Stimulated activated memory B cell treated with anti-CD40 and anti-IgM and Interleukin-4, amounts not matched to agents 10 μg/mL and 1 μg/mL and 100 μg/mL, for 72 hours (primary cell): ENCODE results near the gene OTOG.

Experiments used
- ATAC-seq: fragments of 150-1000 bp; cut with Tn5 transposase; 2 replicates; pipeline ENCODE4 v1.10.0; 2021
- H3K27ac Mint-ChIP-seq: one replicate; pipeline ENCODE4 v1.8.0; 2022; ENCODE audit warnings: mild to moderate bottlenecking, mixed read lengths
- H3K27me3 Mint-ChIP-seq: one replicate; pipeline ENCODE4 v1.8.0; 2022; ENCODE audit warnings: mixed read lengths
- H3K36me3 Mint-ChIP-seq: one replicate; pipeline ENCODE4 v1.8.0; 2022; ENCODE audit warnings: mixed read lengths
- H3K4me1 Mint-ChIP-seq: one replicate; pipeline ENCODE4 v1.8.0; 2022; ENCODE audit warnings: mixed read lengths
- H3K4me3 Mint-ChIP-seq: one replicate; pipeline ENCODE4 v1.8.0; 2022; ENCODE audit warnings: mild to moderate bottlenecking, moderate library complexity, mixed read lengths
- H3K9me3 Mint-ChIP-seq: one replicate; pipeline ENCODE4 v1.8.0; 2022; ENCODE audit warnings: mixed read lengths

OTOG gene

GRCh38 chr11:17595526-17596309 is 48.7 kb downstream of the OTOG start:
- H3K27ac Mint-ChIP-seq: no peak overlapping the region
- H3K9me3 Mint-ChIP-seq: no peaks in the 10 kb centered on the region
- no peak for ATAC-seq
- no peak overlapping the region for H3K4me3 Mint-ChIP-seq
- H3K27me3 Mint-ChIP-seq: peaks cover 20% of the 10 kb centered on the region
- no peaks in the 10 kb centered on the region for H3K36me3 Mint-ChIP-seq
- peaks cover 6% of the 10 kb centered on the region for H3K4me1 Mint-ChIP-seq

DNA sequence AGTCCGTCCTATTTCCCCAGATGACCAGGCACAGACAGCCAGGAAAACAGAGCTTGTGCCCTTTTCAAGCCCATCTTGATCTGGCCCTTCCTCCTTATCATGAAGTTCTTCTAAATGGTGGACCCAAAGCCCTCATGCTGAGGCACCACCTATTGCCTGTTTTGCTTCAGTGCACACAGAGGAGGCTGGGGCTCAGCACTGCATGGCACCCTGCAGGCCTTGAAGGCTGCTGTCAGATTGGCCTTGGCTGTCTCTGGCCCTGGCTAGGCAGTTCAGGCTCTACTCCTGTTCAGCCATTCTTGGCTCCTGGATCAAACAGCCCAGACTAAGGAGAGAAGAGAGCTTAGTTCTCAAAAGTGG is 49.2 kb downstream of the OTOG start:
- no peak overlapping the region for H3K27ac Mint-ChIP-seq
- H3K36me3 Mint-ChIP-seq: no peaks in the 10 kb centered on the region
- peaks cover 11% of the 10 kb centered on the region for H3K4me1 Mint-ChIP-seq
- no peak for ATAC-seq
- H3K27me3 Mint-ChIP-seq: peaks cover 20% of the 10 kb centered on the region
- no peak overlapping the region for H3K4me3 Mint-ChIP-seq
- no peaks in the 10 kb centered on the region for H3K9me3 Mint-ChIP-seq

DNA sequence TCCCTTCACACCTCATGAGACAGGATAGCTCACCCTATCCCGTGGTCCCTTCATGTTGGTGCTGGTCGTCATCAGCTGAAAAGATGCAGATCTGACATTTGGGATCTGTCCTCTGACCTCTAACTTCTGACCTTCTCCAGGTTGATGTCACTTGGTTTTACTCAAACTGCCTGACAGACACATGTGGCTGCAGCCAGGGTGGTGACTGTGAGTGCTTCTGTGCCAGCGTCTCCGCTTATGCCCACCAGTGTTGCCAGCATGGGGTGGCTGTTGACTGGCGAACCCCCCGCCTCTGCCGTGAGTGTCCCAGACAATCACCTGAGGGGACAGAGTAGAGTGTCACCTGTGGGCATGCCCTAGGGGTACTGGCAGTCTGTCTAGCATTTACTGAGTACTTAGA is 49.7 kb downstream of the OTOG start:
- Mint-ChIP-seq H3K9me3 (no peaks in the 10 kb centered on the region), H3K27ac (no peak overlapping the region), H3K36me3 (no peaks in the 10 kb centered on the region), H3K27me3 (peaks cover 20% of the 10 kb centered on the region), H3K4me1 (peaks cover 11% of the 10 kb centered on the region), H3K4me3 (no peak overlapping the region)
- ATAC-seq: no peak

DNA sequence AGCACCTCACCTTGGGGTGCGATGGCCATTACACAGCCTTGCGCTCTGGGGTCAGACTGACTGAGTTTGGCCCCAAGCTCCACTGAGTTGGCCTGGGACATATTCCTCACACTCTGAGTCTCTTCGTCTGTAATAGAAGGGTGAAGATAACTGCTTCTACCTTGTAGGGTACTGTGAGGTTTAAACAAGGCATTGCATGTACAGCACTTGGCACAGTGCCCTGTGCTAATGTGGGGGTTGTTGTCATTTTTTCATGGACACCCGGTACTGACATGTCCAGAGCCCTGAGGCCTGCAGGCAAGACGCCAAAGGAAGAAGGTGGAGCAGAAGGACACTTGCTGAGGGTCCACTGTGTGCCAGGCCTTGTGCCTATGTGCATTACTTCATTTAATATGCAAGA is 50.7 kb downstream of the OTOG start:
- ATAC-seq: no peak
- Mint-ChIP-seq H3K4me3 (no peak overlapping the region), H3K27me3 (peaks cover 20% of the 10 kb centered on the region), H3K27ac (no peak overlapping the region), H3K9me3 (no peaks in the 10 kb centered on the region), H3K4me1 (peaks cover 11% of the 10 kb centered on the region), H3K36me3 (no peaks in the 10 kb centered on the region)

DNA sequence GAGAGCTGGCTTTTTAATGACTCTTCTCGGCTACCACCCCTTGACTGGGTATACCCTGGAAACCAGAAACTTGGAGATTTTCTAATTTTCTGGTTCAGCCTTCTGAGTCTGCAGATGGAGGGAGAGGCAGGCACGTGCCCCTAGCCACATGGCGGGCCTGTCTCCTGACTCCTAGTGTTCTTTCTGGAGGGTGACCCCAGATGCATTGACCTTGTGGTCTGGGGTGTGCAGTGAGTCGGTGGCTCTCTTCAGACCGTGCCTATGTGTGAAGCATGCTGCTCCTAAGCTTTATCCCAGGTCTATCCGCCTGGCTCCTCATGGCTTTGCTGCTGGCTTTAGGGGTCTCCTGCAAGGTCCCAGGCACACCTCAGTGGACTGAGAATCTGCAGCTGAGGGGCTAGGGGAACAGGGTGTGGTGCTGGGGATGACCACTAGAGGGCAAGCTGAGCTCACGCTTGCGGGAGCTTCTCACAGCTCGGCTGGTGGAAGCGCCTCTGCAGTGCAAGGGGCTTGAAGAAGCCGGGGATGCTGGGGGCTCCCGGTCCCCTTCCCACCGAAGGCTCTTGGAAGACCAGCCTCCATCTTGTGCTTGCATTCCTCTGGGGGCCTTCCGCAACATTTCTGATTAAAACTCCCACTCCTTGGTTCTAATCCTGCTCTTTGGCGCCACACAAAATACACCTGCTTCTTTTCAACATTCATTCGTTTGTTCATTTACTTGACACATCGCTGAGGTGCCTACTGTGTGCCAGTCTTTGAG is 51.8 kb downstream of the OTOG start:
- Mint-ChIP-seq H3K27ac (no peak overlapping the region), H3K36me3 (no peaks in the 10 kb centered on the region), H3K27me3 (peaks cover 19% of the 10 kb centered on the region), H3K4me1 (peaks cover 11% of the 10 kb centered on the region), H3K4me3 (no peak overlapping the region), H3K9me3 (no peaks in the 10 kb centered on the region)
- ATAC-seq: peak; percentile 67

GRCh38 chr11:17599460-17599925 is 52.4 kb downstream of the OTOG start:
- H3K4me1 Mint-ChIP-seq: peaks cover 11% of the 10 kb centered on the region
- H3K36me3 Mint-ChIP-seq: no peaks in the 10 kb centered on the region
- H3K27me3 Mint-ChIP-seq: peaks cover 12% of the 10 kb centered on the region
- H3K4me3 Mint-ChIP-seq: no peak overlapping the region
- H3K9me3 Mint-ChIP-seq: no peaks in the 10 kb centered on the region
- no peak for ATAC-seq
- H3K27ac Mint-ChIP-seq: no peak overlapping the region

GRCh38 chr11:17600316-17601255 is 53.5 kb downstream of the OTOG start:
- no peaks in the 10 kb centered on the region for H3K9me3 Mint-ChIP-seq
- ATAC-seq: no peak
- no peaks in the 10 kb centered on the region for H3K36me3 Mint-ChIP-seq
- H3K27me3 Mint-ChIP-seq: peaks cover 11% of the 10 kb centered on the region
- no peak overlapping the region for H3K27ac Mint-ChIP-seq
- no peak overlapping the region for H3K4me3 Mint-ChIP-seq
- H3K4me1 Mint-ChIP-seq: peaks cover 11% of the 10 kb centered on the region

DNA sequence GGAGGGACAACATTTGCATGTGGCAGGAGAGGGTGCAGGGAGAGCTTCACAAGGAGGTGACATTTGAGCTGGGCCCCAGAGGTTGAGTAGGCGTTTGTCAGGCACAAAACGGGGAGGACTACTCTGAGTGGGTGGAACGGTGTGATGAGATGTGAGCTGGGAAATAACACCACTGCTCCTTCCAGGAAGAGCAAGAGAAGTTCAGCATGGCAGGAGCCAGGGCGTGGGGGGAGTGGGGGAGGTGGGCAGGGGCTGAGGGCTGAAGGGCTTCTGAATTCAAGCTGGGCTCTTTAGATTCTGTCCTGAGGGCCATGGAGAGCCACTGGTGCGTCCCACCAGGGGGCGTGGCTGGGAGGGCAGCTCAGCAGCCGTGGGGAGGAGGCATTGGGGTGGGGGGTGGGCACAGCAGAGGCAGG is 54.2 kb downstream of the OTOG start:
- Mint-ChIP-seq H3K27ac (no peak overlapping the region), H3K4me3 (no peak overlapping the region), H3K36me3 (no peaks in the 10 kb centered on the region), H3K4me1 (peaks cover 11% of the 10 kb centered on the region), H3K9me3 (no peaks in the 10 kb centered on the region), H3K27me3 (peaks cover 11% of the 10 kb centered on the region)
- no peak for ATAC-seq

DNA sequence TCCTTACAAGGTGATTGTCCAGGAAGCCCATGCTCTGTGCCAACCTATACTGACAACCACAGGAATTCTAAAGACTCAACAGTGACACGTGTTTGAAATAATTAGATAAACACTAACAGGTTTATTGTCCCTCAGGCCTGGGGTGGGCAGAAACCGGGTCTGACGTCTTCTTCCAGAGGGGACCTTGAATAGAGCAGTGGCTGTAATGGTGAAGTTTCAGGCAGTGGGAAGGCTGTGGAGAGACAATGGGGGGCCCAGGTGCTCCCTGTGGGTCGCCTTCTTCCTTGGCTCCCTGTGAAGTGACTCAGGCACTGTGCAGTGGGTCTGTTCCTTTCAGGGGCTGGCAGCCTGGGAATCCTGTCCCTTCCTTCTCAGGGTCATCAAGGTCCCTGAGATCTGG is 54.6 kb downstream of the OTOG start:
- no peak for ATAC-seq
- Mint-ChIP-seq H3K4me1 (peaks cover 11% of the 10 kb centered on the region), H3K4me3 (no peak overlapping the region), H3K9me3 (no peaks in the 10 kb centered on the region), H3K36me3 (no peaks in the 10 kb centered on the region), H3K27me3 (peaks cover 11% of the 10 kb centered on the region), H3K27ac (no peak overlapping the region)

DNA sequence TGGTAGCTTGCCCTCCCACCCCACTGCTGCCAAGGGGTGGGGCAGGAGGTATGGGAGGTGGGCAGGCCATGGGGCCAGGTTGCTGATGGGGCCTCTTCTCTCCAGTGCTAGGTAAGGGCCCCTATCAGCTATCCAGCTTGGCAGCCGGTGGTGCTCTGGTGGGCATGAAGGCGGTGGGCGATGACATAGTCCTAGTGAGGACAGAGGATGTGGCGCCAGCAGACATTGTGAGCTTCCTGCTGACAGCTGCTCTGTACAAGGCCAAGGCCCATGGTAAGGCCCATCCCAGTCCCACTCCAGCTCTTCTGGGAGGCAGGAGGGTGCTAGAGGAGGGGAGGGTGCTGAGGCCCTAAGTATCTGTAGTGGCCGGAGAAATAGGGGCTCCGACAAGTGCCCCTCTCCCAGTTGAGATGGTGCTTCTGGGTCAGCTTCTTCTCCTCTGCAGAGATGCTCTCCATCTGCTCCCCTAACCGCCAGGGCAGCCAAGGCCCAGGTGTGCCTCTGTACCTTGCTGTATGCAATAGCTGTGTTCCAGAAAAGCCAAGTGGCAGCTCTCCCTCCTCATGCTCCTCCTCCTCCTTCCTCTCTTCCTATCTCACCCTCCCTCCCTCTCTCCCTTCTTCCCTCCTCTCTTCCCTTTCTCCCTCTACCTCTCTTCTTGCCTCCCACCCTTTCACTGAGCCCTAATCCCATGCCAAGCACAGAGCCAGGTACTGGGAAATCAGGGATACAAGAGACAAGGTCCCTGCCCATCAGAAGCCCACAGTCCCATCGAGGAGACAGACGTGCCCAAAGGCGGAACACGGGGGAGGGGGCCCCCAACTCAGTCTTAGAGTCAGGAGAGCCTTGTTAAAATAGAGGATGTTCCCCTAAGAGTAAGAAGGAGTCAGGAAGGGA is 55.3 kb downstream of the OTOG start:
- Mint-ChIP-seq H3K9me3 (no peaks in the 10 kb centered on the region), H3K4me1 (peaks cover 11% of the 10 kb centered on the region), H3K27ac (no peak overlapping the region), H3K36me3 (no peaks in the 10 kb centered on the region), H3K4me3 (no peak overlapping the region), H3K27me3 (peaks cover 11% of the 10 kb centered on the region)
- peak; percentile 4 for ATAC-seq

GRCh38 chr11:17603056-17603825 is 56.2 kb downstream of the OTOG start:
- Mint-ChIP-seq H3K27ac (no peak overlapping the region), H3K36me3 (no peaks in the 10 kb centered on the region), H3K4me3 (no peak overlapping the region), H3K9me3 (no peaks in the 10 kb centered on the region), H3K4me1 (peaks cover 11% of the 10 kb centered on the region), H3K27me3 (peaks cover 11% of the 10 kb centered on the region)
- ATAC-seq: no peak

DNA sequence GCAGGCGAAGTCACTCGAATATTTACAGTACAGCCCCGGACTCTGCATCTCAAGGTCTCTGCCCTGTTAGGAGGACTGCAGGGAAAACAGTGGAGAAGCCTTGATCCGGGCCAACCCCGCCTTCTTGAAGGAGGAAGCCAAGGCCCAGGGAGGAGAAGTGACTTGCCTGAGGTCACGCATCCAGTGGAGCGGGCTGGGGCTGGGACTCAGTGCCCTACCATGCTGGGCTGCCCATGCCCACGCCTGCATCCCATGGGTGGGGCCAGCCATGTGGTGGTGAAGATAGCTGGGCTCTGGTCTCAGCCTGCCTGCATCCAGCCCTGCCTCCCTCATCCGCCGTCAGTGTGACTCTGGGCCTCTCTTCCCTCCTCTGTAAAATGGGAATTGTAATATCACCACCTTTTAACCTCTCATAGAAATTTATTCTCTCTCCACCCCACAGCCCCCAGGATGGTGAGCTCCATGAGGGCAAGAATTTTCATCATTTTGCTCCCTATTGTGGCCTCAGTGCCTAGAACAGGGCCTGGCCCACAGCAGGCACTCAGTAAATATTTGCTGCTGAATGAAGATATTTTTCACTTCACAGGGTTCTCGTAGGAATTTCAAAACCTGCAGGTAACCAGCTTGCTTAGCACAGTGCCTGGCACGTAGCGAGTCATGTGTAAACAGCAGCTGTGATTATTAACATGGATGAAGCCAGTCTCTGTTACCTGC is 57.3 kb downstream of the OTOG start:
- Mint-ChIP-seq H3K36me3 (no peaks in the 10 kb centered on the region), H3K9me3 (no peaks in the 10 kb centered on the region), H3K4me3 (no peak overlapping the region), H3K4me1 (peaks cover 8% of the 10 kb centered on the region), H3K27me3 (peaks cover 6% of the 10 kb centered on the region), H3K27ac (no peak overlapping the region)
- no peak for ATAC-seq

GRCh38 chr11:17604915-17605233 is 57.8 kb downstream of the OTOG start:
- Mint-ChIP-seq H3K4me1 (peaks cover 5% of the 10 kb centered on the region), H3K9me3 (no peaks in the 10 kb centered on the region), H3K36me3 (no peaks in the 10 kb centered on the region), H3K4me3 (no peak overlapping the region), H3K27ac (no peak overlapping the region), H3K27me3 (peaks cover 1% of the 10 kb centered on the region)
- no peak for ATAC-seq
